Mucosa of descending colon (tissue), 3 donors: ENCODE measurements around the gene TUBGCP3. TPM values are rescaled to one million over a fixed set of nuclear protein-coding genes. Genes with fewer than 3 reads are reported as not detected.

Experiments used
- ATAC-seq: fragments of 200-7000 bp; cut with Tn5 transposase; one replicate; pipeline ENCODE4 v1.9.1; 2020; ENCODE audit warnings: mild to moderate bottlenecking, moderate library complexity
- DNase-seq, 3 donors: peaks; one replicate each; pipeline ENCODE4 v3.0.0-alpha.2; 2020
- H3K36me3 ChIP-seq: fragments of 200-600 bp; one replicate; pipeline ENCODE4 v1.8.0; 2021; ENCODE audit warnings: low read depth, mild to moderate bottlenecking
- H3K4me1 ChIP-seq: fragments of 200-600 bp; one replicate; pipeline ENCODE4 v1.8.0; 2021; ENCODE audit warnings: low read depth, mild to moderate bottlenecking
- H3K4me3 ChIP-seq: fragments of 200-600 bp; one replicate; pipeline ENCODE4 v1.8.0; 2021; ENCODE audit warnings: mild to moderate bottlenecking
- H3K9me3 ChIP-seq: fragments of 200-600 bp; one replicate; pipeline ENCODE4 v1.8.0; 2021; ENCODE audit warnings: mild to moderate bottlenecking
- intact Hi-C, 2 donors: fragments of 100-400 bp; cut with DNase I in 1 of 2; cut with micrococcal nuclease in 1 of 2; formaldehyde crosslinking; loops; one replicate each; pipeline versions ENCODE4 v1.11.0 to v1.11.1; 2022; cut with DNase I, micrococcal nuclease
- total RNA-seq, 3 donors: library from RNA; stranded (reverse); fragmentation: NEBNext Ultra II Directional in 2 of 3; extraction: Animal tissue kit (Norgen Biotek cat#: 25700) in 2 of 3; gene quantifications; one replicate each; pipeline versions ENCODE4 v1.2.1 to v1.2.4, GENCODE V29; 2021 to 2023
- TF ChIP-seq, protein P1 (sequence below): fragments of 200-600 bp; IDR thresholded peaks from one replicate; pipeline ENCODE4 v1.8.0; 2022; ENCODE audit warnings: antibody characterized with exemption, mild to moderate bottlenecking
- donor health status: DM: no; HTN: no; CAD: no; lungs with moderate emphysema.
- donor health status: DM: no; HTN: no; CAD: no.
- donor health status: DM: no; HTN: yes; CAD: no.

Gene TUBGCP3
- total RNA-seq, 3 donors from 2014 or later = 27.7 to 44.8 (median 32.7) TPM

DNA sequence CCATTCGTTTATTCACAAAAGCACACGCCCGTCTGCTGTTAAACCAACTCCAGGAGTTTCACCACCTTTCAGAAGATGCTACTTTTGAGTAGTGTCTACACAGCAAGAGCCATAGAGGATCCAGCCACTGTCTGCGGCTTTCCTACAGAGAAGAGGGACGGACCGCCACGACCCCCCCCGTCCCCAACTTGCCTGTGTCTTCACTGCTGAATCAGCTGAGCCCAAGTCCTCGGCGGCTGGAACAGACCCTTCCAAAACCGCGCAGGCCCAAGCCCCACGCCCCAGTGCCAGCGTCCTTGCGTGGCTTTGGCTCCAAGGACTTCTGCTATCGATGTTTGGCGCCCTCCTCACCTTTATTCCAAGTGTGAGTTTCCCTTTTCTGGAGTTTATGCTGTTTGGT lies 146.7 kb downstream of the TUBGCP3 start:
- DNase-seq (no peak), ATAC-seq (no peak)
- TF ChIP-seq, protein P1, sequence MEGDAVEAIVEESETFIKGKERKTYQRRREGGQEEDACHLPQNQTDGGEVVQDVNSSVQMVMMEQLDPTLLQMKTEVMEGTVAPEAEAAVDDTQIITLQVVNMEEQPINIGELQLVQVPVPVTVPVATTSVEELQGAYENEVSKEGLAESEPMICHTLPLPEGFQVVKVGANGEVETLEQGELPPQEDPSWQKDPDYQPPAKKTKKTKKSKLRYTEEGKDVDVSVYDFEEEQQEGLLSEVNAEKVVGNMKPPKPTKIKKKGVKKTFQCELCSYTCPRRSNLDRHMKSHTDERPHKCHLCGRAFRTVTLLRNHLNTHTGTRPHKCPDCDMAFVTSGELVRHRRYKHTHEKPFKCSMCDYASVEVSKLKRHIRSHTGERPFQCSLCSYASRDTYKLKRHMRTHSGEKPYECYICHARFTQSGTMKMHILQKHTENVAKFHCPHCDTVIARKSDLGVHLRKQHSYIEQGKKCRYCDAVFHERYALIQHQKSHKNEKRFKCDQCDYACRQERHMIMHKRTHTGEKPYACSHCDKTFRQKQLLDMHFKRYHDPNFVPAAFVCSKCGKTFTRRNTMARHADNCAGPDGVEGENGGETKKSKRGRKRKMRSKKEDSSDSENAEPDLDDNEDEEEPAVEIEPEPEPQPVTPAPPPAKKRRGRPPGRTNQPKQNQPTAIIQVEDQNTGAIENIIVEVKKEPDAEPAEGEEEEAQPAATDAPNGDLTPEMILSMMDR = no peak
- Histone ChIP-seq H3K36me3 (no peaks in the 10 kb centered on the region), H3K9me3 (no peaks in the 10 kb centered on the region), H3K4me3 (no peak overlapping the region), H3K4me1 (no peaks in the 10 kb centered on the region)
- intact Hi-C loops = loop anchor here in 1 of 2 donors (5.0 to 10.0 kb wide), 2 partner anchors 339 to 966 kb away; no protein-coding TSS in a partner anchor

DNA sequence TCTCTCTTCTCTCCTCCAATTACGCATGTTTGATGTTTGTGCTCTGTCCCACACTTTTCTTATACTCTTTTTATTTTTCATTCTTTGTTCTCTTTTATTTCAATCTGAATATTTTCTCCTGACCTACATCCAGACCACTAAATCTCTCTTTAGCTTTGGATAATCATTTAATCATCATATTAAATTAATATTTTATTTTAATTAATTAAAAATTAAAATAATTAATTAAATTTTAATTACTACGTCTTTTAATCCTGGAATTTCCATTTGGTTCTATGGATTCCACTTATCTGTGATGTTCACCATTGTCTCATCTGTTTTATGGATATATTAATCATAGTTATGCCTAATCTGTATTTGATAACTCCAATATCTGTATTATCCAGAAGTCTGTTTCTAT lies 149.4 kb downstream of the TUBGCP3 start:
- Histone ChIP-seq H3K4me3 (no peak overlapping the region), H3K36me3 (no peaks in the 10 kb centered on the region), H3K9me3 (no peaks in the 10 kb centered on the region), H3K4me1 (no peaks in the 10 kb centered on the region)
- DNase-seq (no peak), ATAC-seq (no peak)
- TF ChIP-seq, protein P1 = no peak
- intact Hi-C loops = no loop called here

DNA sequence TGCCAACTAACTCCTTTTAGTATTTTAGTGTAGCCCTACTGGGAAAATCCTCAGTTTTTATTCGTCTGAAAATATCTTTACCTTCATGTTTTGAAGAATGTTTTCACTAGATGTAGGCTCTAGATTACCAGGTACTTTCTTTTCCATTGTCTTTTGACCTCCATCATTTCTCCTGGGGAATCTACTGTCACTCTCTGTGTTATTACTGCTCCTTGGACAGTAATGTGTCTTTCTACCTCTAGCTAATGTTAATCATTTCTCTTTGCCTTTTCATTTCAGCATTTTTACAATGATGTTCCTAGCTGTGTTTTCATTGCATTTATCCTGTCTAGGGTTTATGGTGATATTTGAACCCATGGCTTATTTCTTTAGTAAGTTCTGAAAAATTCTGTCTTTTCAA lies 149.9 kb downstream of the TUBGCP3 start:
- no peaks in the 10 kb centered on the region for H3K36me3 ChIP-seq
- no peak for DNase-seq
- intact Hi-C loops = no loop called here
- H3K9me3 ChIP-seq = no peaks in the 10 kb centered on the region
- no peak overlapping the region for H3K4me3 ChIP-seq
- no peak for ATAC-seq
- no peaks in the 10 kb centered on the region for H3K4me1 ChIP-seq
- TF ChIP-seq, protein P1 = no peak

DNA sequence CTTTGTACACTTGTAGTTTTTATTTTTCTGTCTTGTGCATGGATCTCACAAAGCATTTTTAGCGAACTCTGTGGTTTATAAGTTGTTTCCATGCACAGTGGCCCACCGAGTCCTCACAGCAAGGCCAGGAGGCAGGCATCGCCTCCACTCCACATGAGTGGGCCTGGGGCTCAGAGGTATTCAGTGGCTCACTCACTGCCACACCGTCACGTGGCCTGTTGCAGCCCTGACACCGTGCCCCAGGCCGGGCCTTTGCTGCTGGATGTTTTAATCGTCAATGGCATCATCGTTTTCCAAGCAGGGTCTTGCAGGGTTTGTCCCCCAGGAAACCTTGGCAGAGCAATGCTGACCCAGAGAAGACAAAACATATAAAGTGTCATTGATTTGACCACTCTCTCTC lies 152.0 kb downstream of the TUBGCP3 start:
- Histone ChIP-seq H3K36me3 (no peaks in the 10 kb centered on the region), H3K4me1 (no peaks in the 10 kb centered on the region), H3K4me3 (no peak overlapping the region), H3K9me3 (no peaks in the 10 kb centered on the region)
- intact Hi-C loops = no loop called here
- TF ChIP-seq, protein P1 = no peak
- ATAC-seq (no peak), DNase-seq (no peak)

Other genes with a start within 250 kb of the TUBGCP3 start
- not detected for gene SPACA7, start 211.8 kb downstream of the TUBGCP3 start, total RNA-seq
- gene ATP11A, start 101.9 kb upstream of the TUBGCP3 start, total RNA-seq = 10 to 100 TPM; 15.5 to 28.7 (median 19.4) TPM